Measurements from ENCODE around the gene MMAB.

- TF ChIP-seq CTCF (IDR thresholded peaks at IDR 0.05; ENCODE audit: poor library complexity) (no peak), EZH2 (IDR thresholded peaks at IDR 0.05; ENCODE audit: borderline replicate concordance) (no peak), EZH2phosphoT487 (IDR thresholded peaks at IDR 0.05; ENCODE audit: low read depth, severe bottlenecking, unreplicated experiment) (no peak)
Observed at GRCh38 chr12:109581334-109581691, 8.0 kb upstream of the MMAB start.

Data from hepatocyte (in vitro differentiated cells).